H1 (cell line): Measurements from ENCODE around the gene DDX56. TPM values are rescaled to one million over a fixed set of nuclear protein-coding genes. Genes with fewer than 3 reads are reported as not detected.

Experiments
- CTCF ChIA-PET: fragments of 300-600 bp; sonication (Branson Sonifier 250); formaldehyde crosslinking; loops from one replicate; lab custom pipeline; 2021; ENCODE audit not compliant: partially characterized antibody; lab: Charles Lee
- POLR2A ChIA-PET: fragments of 300-600 bp; sonication (Branson Sonifier 250); formaldehyde crosslinking; loops from one replicate; lab custom pipeline; 2021; ENCODE audit warnings: inconsistent platforms; ENCODE audit not compliant: partially characterized antibody; lab: Charles Lee
- DNase-seq, 2 experiments: peaks; one replicate each; pipeline versions ENCODE4 v3.0.0 to v3.0.0-alpha.2; 2010 to 2022; ENCODE audit warnings: low spot score in 2 of 2, low read depth in 1 of 2, mixed read lengths in 1 of 2
- FAIRE-seq: peaks from 2 replicates; lab custom pipeline; 2011; peaks lifted over from hg19 to GRCh38; lab: Jason Lieb, UNC
- H2AFZ ChIP-seq: 2 replicates; pipeline ENCODE4 v1.8.1; 2012; ENCODE audit warnings: low read length, inconsistent platforms
- H2AK5ac ChIP-seq: 2 replicates; pipeline ENCODE4 v1.6.1; 2013; ENCODE audit warnings: low read depth, low read length
- H2BK120ac ChIP-seq: replicated peaks from 2 replicates; pipeline ENCODE3; 2013; ENCODE audit warnings: low read depth, low read length, inconsistent platforms
- H2BK12ac ChIP-seq: 2 replicates; pipeline ENCODE4 v1.6.1; 2013; ENCODE audit warnings: low read depth, low read length
- H2BK15ac ChIP-seq: 2 replicates; pipeline ENCODE4 v1.6.1; 2013; ENCODE audit warnings: low read length
- H2BK20ac ChIP-seq: 2 replicates; pipeline ENCODE4 v1.6.1; 2013; ENCODE audit warnings: low read length
- H2BK5ac ChIP-seq: 2 replicates; pipeline ENCODE4 v1.6.1; 2013; ENCODE audit warnings: low read depth, low read length
- H3K14ac ChIP-seq: 2 replicates; pipeline ENCODE4 v1.6.1; 2013; ENCODE audit warnings: inconsistent platforms; ENCODE audit not compliant: insufficient read length
- H3K18ac ChIP-seq: 2 replicates; pipeline ENCODE4 v1.6.1; 2013; ENCODE audit warnings: low read length; ENCODE audit errors: extremely low read depth
- H3K23ac ChIP-seq: 2 replicates; pipeline ENCODE4 v1.6.1; 2013; ENCODE audit warnings: inconsistent platforms; ENCODE audit not compliant: insufficient read length
- H3K23me2 ChIP-seq: 2 replicates; pipeline ENCODE4 v1.6.1; 2013; ENCODE audit warnings: low read depth, low read length
- H3K27ac ChIP-seq: 2 replicates; pipeline ENCODE4 v1.6.1; 2011; ENCODE audit warnings: low read depth, low read length, inconsistent platforms
- H3K27me3 ChIP-seq, 4 experiments: replicated peaks in 1 of 4; 1 replicate in 1 of 4; 2 replicates in 3 of 4; pipeline versions ENCODE4 v1.6.1 to v1.8.1; 2011 to 2013; ENCODE audit warnings: low read length in 3 of 4, mild to moderate bottlenecking in 3 of 4, inconsistent platforms in 2 of 4, mixed read lengths in 2 of 4, moderate library complexity in 1 of 4; ENCODE audit not compliant: control insufficient read depth in 3 of 4, insufficient read depth in 3 of 4; ENCODE audit errors: extremely low read depth in 1 of 4
- H3K36me3 ChIP-seq, 4 experiments: 2 replicates each; pipeline versions ENCODE4 v1.6.1 to v1.8.1; 2011 to 2013; ENCODE audit warnings: mild to moderate bottlenecking in 4 of 4, low read length in 3 of 4, moderate library complexity in 2 of 4, control low read depth in 1 of 4, inconsistent platforms in 1 of 4; ENCODE audit not compliant: insufficient read depth in 4 of 4, control insufficient read depth in 2 of 4
- H3K4ac ChIP-seq: replicated peaks from 2 replicates; pipeline ENCODE3; 2013; ENCODE audit warnings: low read length, low read depth, mixed read lengths, inconsistent platforms; ENCODE audit not compliant: insufficient read length
- H3K4me1 ChIP-seq, 4 experiments: replicated peaks in 1 of 4; 1 replicate in 1 of 4; 2 replicates in 3 of 4; pipeline versions ENCODE4 v1.6.1 to v1.8.1; 2011 to 2013; ENCODE audit warnings: low read length in 3 of 4, inconsistent platforms in 2 of 4, mixed read lengths in 1 of 4; ENCODE audit not compliant: insufficient read depth in 4 of 4, control insufficient read depth in 3 of 4
- H3K4me2 ChIP-seq, 2 experiments: 2 replicates each; pipeline versions ENCODE4 v1.6.1 to v1.8.1; 2011 to 2013; ENCODE audit warnings: low read depth in 2 of 2, low read length in 2 of 2, control low read depth in 1 of 2, inconsistent platforms in 1 of 2, mild to moderate bottlenecking in 1 of 2; ENCODE audit not compliant: insufficient read depth in 1 of 2
- H3K4me3 ChIP-seq, 4 experiments: fragments of 200-600, 300-600 bp in 1 of 4; sonication (generic), shearing (Covaris generic), sonication (Bioruptor Twin) in 1 of 4; 2 replicates each; pipeline versions ENCODE4 v1.5.1 to v1.8.1; 2011 to 2016; ENCODE audit warnings: low read length in 4 of 4, low read depth in 3 of 4, control low read depth in 2 of 4, inconsistent platforms in 2 of 4, mild to moderate bottlenecking in 2 of 4, mixed read lengths in 1 of 4, moderate library complexity in 1 of 4; ENCODE audit not compliant: insufficient read depth in 2 of 4; ENCODE audit errors: extremely low read depth in 1 of 4
- H3K56ac ChIP-seq: replicated peaks from 2 replicates; pipeline ENCODE3; 2013; ENCODE audit warnings: low read depth, mild to moderate bottlenecking, mixed read lengths, low read length, inconsistent platforms; ENCODE audit not compliant: insufficient read length
- H3K79me1 ChIP-seq: 2 replicates; pipeline ENCODE4 v1.6.1; 2013; ENCODE audit warnings: low read depth, low read length, control low read depth
- H3K79me2 ChIP-seq, 2 experiments: 2 replicates each; pipeline versions ENCODE4 v1.6.1 to v1.8.1; 2012 to 2013; ENCODE audit warnings: low read length in 2 of 2, mild to moderate bottlenecking in 2 of 2, inconsistent platforms in 1 of 2; ENCODE audit not compliant: insufficient read depth in 2 of 2, control insufficient read depth in 1 of 2
- H3K9ac ChIP-seq, 4 experiments: replicated peaks in 1 of 4; 1 replicate in 1 of 4; 2 replicates in 3 of 4; pipeline versions ENCODE4 v1.6.1 to v1.8.1; 2011 to 2013; ENCODE audit warnings: low read depth in 3 of 4, low read length in 3 of 4, control low read depth in 2 of 4, mild to moderate bottlenecking in 2 of 4, moderate library complexity in 2 of 4, inconsistent platforms in 1 of 4; ENCODE audit errors: extremely low read depth in 1 of 4
- H3K9me3 ChIP-seq, 2 experiments: 2 replicates each; pipeline versions ENCODE4 v1.6.1 to v1.8.1; 2012 to 2013; ENCODE audit warnings: mild to moderate bottlenecking in 2 of 2, moderate library complexity in 2 of 2, control low read depth in 1 of 2, inconsistent platforms in 1 of 2, low read depth in 1 of 2, low read length in 1 of 2, mixed read lengths in 1 of 2; ENCODE audit not compliant: insufficient read depth in 2 of 2
- H4K20me1 ChIP-seq, 2 experiments: replicated peaks in 1 of 2; 2 replicates each; pipeline versions ENCODE3 to v1.8.1; 2011 to 2013; ENCODE audit warnings: inconsistent platforms in 2 of 2, low read length in 2 of 2, mild to moderate bottlenecking in 1 of 2; ENCODE audit not compliant: insufficient read depth in 2 of 2, control insufficient read depth in 1 of 2
- H4K5ac ChIP-seq: 2 replicates; pipeline ENCODE4 v1.6.1; 2013; ENCODE audit warnings: low read length, low read depth, mixed read lengths, inconsistent platforms; ENCODE audit not compliant: insufficient read length
- H4K8ac ChIP-seq: 2 replicates; pipeline ENCODE4 v1.8.0; 2013; ENCODE audit warnings: mild to moderate bottlenecking, moderate library complexity, low read length, inconsistent platforms; ENCODE audit not compliant: insufficient read depth; ENCODE audit errors: extremely low read depth
- H4K91ac ChIP-seq: replicated peaks from 2 replicates; pipeline ENCODE3; 2013; ENCODE audit warnings: low read length, mixed read lengths, inconsistent platforms; ENCODE audit not compliant: insufficient read length
- BACH1 ChIP-seq: IDR thresholded peaks from 2 replicates; pipeline ENCODE4 v1.6.1; 2012; ENCODE audit warnings: low read length, improper control_type of control experiment
- BRCA1 ChIP-seq: IDR thresholded peaks from 2 replicates; pipeline ENCODE4 v1.6.1; 2012; ENCODE audit warnings: low read depth, low read length, improper control_type of control experiment
- CEBPB ChIP-seq: IDR thresholded peaks from 2 replicates; pipeline ENCODE4 v1.6.1; 2012; ENCODE audit warnings: low read depth, low read length
- JUN ChIP-seq: IDR thresholded peaks from 2 replicates; pipeline ENCODE4 v1.6.1; 2011; ENCODE audit warnings: low read depth, mild to moderate bottlenecking, improper control_type of control experiment, low read length
- JUND ChIP-seq: IDR thresholded peaks from 2 replicates; pipeline ENCODE4 v1.6.1; 2011; ENCODE audit warnings: mild to moderate bottlenecking, improper control_type of control experiment, low read length
- KDM1A ChIP-seq: fragments of 200-600, 300-600 bp; sonication (generic); IDR thresholded peaks from 2 replicates; pipeline ENCODE4 v1.7.1; 2016; ENCODE audit warnings: mild to moderate bottlenecking, low read length, borderline replicate concordance
- NRF1 ChIP-seq: IDR thresholded peaks from 2 replicates; pipeline ENCODE4 v1.6.1; 2011; ENCODE audit warnings: mild to moderate bottlenecking, low read depth, low read length, improper control_type of control experiment
- PHF8 ChIP-seq: fragments of 200-600 bp; sonication (generic); conservative IDR thresholded peaks from 2 replicates; pipeline ENCODE4 v1.7.1; 2012; ENCODE audit warnings: low read depth, mild to moderate bottlenecking, inconsistent platforms, low read length, moderate library complexity
- POLR2A ChIP-seq, 2 experiments: IDR thresholded peaks; 1 replicate in 1 of 2; 2 replicates in 1 of 2; pipeline ENCODE4 v1.6.1; 2011; ENCODE audit warnings: low read depth in 2 of 2, low read length in 2 of 2, mild to moderate bottlenecking in 2 of 2; ENCODE audit errors: control extremely low read depth in 1 of 2
- RFX5 ChIP-seq: IDR thresholded peaks from 2 replicates; pipeline ENCODE4 v1.6.1; 2011; ENCODE audit warnings: low read depth, low read length, improper control_type of control experiment, borderline replicate concordance
- SAP30 ChIP-seq: fragments of 300-600 bp; sonication (generic); IDR thresholded peaks from 2 replicates; pipeline ENCODE4 v1.7.1; 2012; ENCODE audit warnings: low read length, moderate library complexity, mild to moderate bottlenecking, inconsistent platforms; ENCODE audit not compliant: insufficient read depth, insufficient replicate concordance
- SRF ChIP-seq: IDR thresholded peaks from 2 replicates; pipeline ENCODE4 v1.6.1; 2011; ENCODE audit warnings: mild to moderate bottlenecking, low read depth, low read length, moderate library complexity
- ZNF274 ChIP-seq: IDR thresholded peaks from 2 replicates; pipeline ENCODE4 v1.7.0; 2012; ENCODE audit warnings: low read length, borderline replicate concordance; ENCODE audit errors: extremely low read depth
- WGBS, 2 experiments: shearing (Covaris generic) in 1 of 2; methylation state at CpG; one replicate each; pipeline versions ENCODE4 v1.1.6 to v1.1.7; 2013 to 2015; ENCODE audit warnings: low lambda C conversion rate in 2 of 2, mixed read lengths in 2 of 2, inconsistent platforms in 1 of 2, low coverage in 1 of 2, missing lambda C conversion rate in 1 of 2; ENCODE audit not compliant: insufficient replicate concordance in 2 of 2, insufficient coverage in 1 of 2, insufficient read length in 1 of 2; ENCODE audit errors: extremely low coverage in 1 of 2, missing lambda C conversion rate in 1 of 2; 5-methylcytosine and 5-hydroxymethylcytosine counted together
- polyA plus RNA-seq, 7 experiments: library from polyadenylated mRNA; depleted of rRNA in 3 of 7; stranded (reverse) in 5 of 7; unstranded in 2 of 7; fragments of >200 nt in 5 of 7; fragments of 200-250 nt in 2 of 7; gene quantifications; 1 replicate in 5 of 7; 2 replicates in 1 of 7; 4 replicates in 1 of 7; pipeline versions ENCODE4 v1.2.1 to v1.2.3, GENCODE V29; 2011 to 2013; ENCODE audit warnings: missing spikeins in 2 of 7, mixed read lengths in 2 of 7
- total RNA-seq: library from RNA; stranded (reverse); fragmentation: NEBNext Ultra II Directional; extraction: Animal tissue kit (Norgen Biotek cat#: 25700); gene quantifications from 2 replicates; pipeline ENCODE4 v1.2.1, GENCODE V29; 2021

Gene DDX56
- total and polyA plus RNA-seq, 2 of the 8 experiments (the other 6 are each of a cell fraction or from before 2014, with no cell fraction given), result 56.9 to 81.6 TPM

- Histone ChIP-seq H2BK20ac (no peak overlapping the region), H3K27me3 (no peaks in the 10 kb centered on the region), H2BK15ac (no peak overlapping the region), H3K23me2 (no peaks in the 10 kb centered on the region), H3K4ac (no peak overlapping the region), H4K5ac (no peak overlapping the region), H3K56ac (no peak overlapping the region), H2AFZ (no peak overlapping the region), H4K20me1 (no peaks in the 10 kb centered on the region), H2BK12ac (no peak overlapping the region), H2BK5ac (no peak overlapping the region), H3K4me3 (no peak overlapping the region), H3K79me1 (no peaks in the 10 kb centered on the region), H3K27ac (no peak overlapping the region), H3K4me2 (no peak overlapping the region), H3K79me2 (no peaks in the 10 kb centered on the region), H4K91ac (no peak overlapping the region), H2AK5ac (no peak overlapping the region), H3K14ac (no peak overlapping the region), H3K9ac (no peak overlapping the region), H3K36me3 (no peaks in the 10 kb centered on the region), H3K4me1 (no peaks in the 10 kb centered on the region), H4K8ac (no peak overlapping the region), H3K18ac (no peak overlapping the region), H2BK120ac (no peak overlapping the region), H3K23ac (no peak overlapping the region), H3K9me3 (0 out of 4 replicates have a peak, but pooled peaks cover 0 to 3% of the 10 kb centered on the region in 2 experiments)
- DNase-seq, result no peak
- ChIA-PET CTCF (interaction anchor here (1.2 to 4.1 kb wide), 2 partner anchors 12 to 47 kb away, joined by 3 to 22 read pairs; no protein-coding TSS in a partner anchor), POLR2A (interaction anchor here (1.1 to 1.2 kb wide), 2 partner anchors 39 to 52 kb away, joined by 4 read pairs; partner anchors contain the start of gene DDX56)
- TF ChIP-seq POLR2A (IDR thresholded peaks at IDR 0.05; ENCODE audit: control extremely low read depth in 1 of 2, low read depth in 2 of 2, low read length in 2 of 2) (no peak), SAP30 (no peak), KDM1A (no peak), SRF (no peak), JUND (no peak), CEBPB (no peak), ZNF274 (no peak), BACH1 (no peak), BRCA1 (no peak), PHF8 (no peak), JUN (no peak), NRF1 (no peak), RFX5 (no peak)
- 94% methylated on average over 3 of the region's 3 CpGs; no CpG with 5 or more reads in 1 of the 2 experiments for WGBS, 2 experiments
- FAIRE-seq, result no peak
Measured at GRCh38 chr7:44522315-44522714, 51.4 kb downstream of the DDX56 start.
